Activated effector memory CD4-positive, alpha-beta T cell treated with anti-CD3 and anti-CD28 coated beads, Interleukin-2, amount 50 U/mL, for 16 hours (primary cell): ENCODE results near the gene NTF3.

Experiments used
- DNase-seq: peaks from one replicate; pipeline ENCODE4 v3.0.0-alpha.2; 2020

Gene NTF3

GRCh38 chr12:5433081-5433844 lies 1.4 kb downstream of the NTF3 start:
- no peak for DNase-seq

GRCh38 chr12:5433845-5434646 lies 2.1 kb downstream of the NTF3 start:
- no peak for DNase-seq

GRCh38 chr12:5434647-5435560 lies 3.0 kb downstream of the NTF3 start:
- DNase-seq: no peak

GRCh38 chr12:5437182-5437583 lies 5.3 kb downstream of the NTF3 start:
- no peak for DNase-seq

- DNase-seq: no peak
Observed at GRCh38 chr12:5437589-5437988, 5.7 kb downstream of the NTF3 start.

GRCh38 chr12:5438671-5439200 lies 6.8 kb downstream of the NTF3 start:
- DNase-seq: no peak

- no peak for DNase-seq
Observed at GRCh38 chr12:5439371-5439771, 7.5 kb downstream of the NTF3 start.

- DNase-seq: no peak
Observed at GRCh38 chr12:5439788-5440300, 7.9 kb downstream of the NTF3 start.

GRCh38 chr12:5440978-5441377 lies 9.1 kb downstream of the NTF3 start:
- DNase-seq: no peak

- DNase-seq: no peak
Observed at GRCh38 chr12:5441497-5442236, 9.8 kb downstream of the NTF3 start.

- DNase-seq: no peak
Observed at GRCh38 chr12:5442251-5443006, 10.5 kb downstream of the NTF3 start.

GRCh38 chr12:5444520-5444919 lies 12.6 kb downstream of the NTF3 start:
- no peak for DNase-seq

- DNase-seq: no peak
Observed at GRCh38 chr12:5447320-5447719, 15.4 kb downstream of the NTF3 start.

- DNase-seq: no peak
Observed at GRCh38 chr12:5451251-5451650, 19.3 kb downstream of the NTF3 start.

GRCh38 chr12:5452569-5452968 lies 20.7 kb downstream of the NTF3 start:
- no peak for DNase-seq

GRCh38 chr12:5453466-5453865 lies 21.6 kb downstream of the NTF3 start:
- DNase-seq: no peak

- no peak for DNase-seq
Observed at GRCh38 chr12:5455045-5455444, 23.1 kb downstream of the NTF3 start.

- DNase-seq: no peak
Observed at GRCh38 chr12:5456030-5456429, 24.1 kb downstream of the NTF3 start.

- no peak for DNase-seq
Observed at GRCh38 chr12:5456906-5457305, 25.0 kb downstream of the NTF3 start.

- no peak for DNase-seq
Observed at GRCh38 chr12:5458229-5459050, 26.5 kb downstream of the NTF3 start.
